OCI-LY1 (cell line): Measurements from ENCODE around the gene FLT3LG.

Experiments
- H2AFZ ChIP-seq: fragments of 200-600 bp; sonication (generic), shearing (Covaris generic); 2 replicates; pipeline ENCODE4 v1.6.0; 2014; ENCODE audit warnings: antibody characterized with exemption, mild to moderate bottlenecking, low read length
- H3F3A ChIP-seq: fragments of 200-600 bp; sonication (generic), shearing (Covaris generic); 2 replicates; pipeline ENCODE4 v1.6.0; 2014; ENCODE audit warnings: mild to moderate bottlenecking, antibody characterized with exemption, low read length, moderate library complexity; ENCODE audit not compliant: insufficient read depth
- H3K27ac ChIP-seq: fragments of 200-600 bp; sonication (generic); 2 replicates; pipeline ENCODE4 v1.5.1; 2014; ENCODE audit warnings: low read length, mixed run types, mild to moderate bottlenecking, low read depth; ENCODE audit not compliant: poor library complexity, severe bottlenecking
- H3K27me3 ChIP-seq: fragments of 200-600 bp; sonication (generic); 2 replicates; pipeline ENCODE4 v1.6.0; 2014; ENCODE audit warnings: antibody characterized with exemption, mild to moderate bottlenecking, low read length, moderate library complexity; ENCODE audit not compliant: insufficient read depth
- H3K36me3 ChIP-seq: fragments of 200-600 bp; sonication (generic); 2 replicates; pipeline ENCODE4 v1.6.1; 2014; ENCODE audit warnings: mild to moderate bottlenecking, antibody characterized with exemption, low read length, moderate library complexity, mixed read lengths; ENCODE audit not compliant: insufficient read depth
- H3K4me1 ChIP-seq: fragments of 200-600 bp; sonication (generic); 2 replicates; pipeline ENCODE4 v1.5.1; 2014; ENCODE audit warnings: mild to moderate bottlenecking, low read length, moderate library complexity; ENCODE audit not compliant: insufficient read depth, severe bottlenecking
- H3K4me2 ChIP-seq: fragments of 200-600 bp; sonication (generic), shearing (Covaris generic); 2 replicates; pipeline ENCODE4 v1.6.1; 2014; ENCODE audit warnings: low read length
- H3K4me3 ChIP-seq: fragments of 200-600 bp; sonication (generic); 2 replicates; pipeline ENCODE4 v1.5.1; 2014; ENCODE audit warnings: low read length, low read depth, mild to moderate bottlenecking, mixed read lengths; ENCODE audit not compliant: poor library complexity, severe bottlenecking
- H3K79me2 ChIP-seq: fragments of 200-600 bp; shearing (Covaris generic); 2 replicates; pipeline ENCODE4 v1.6.1; 2016; ENCODE audit warnings: mixed run types, low read length, mixed read lengths; ENCODE audit not compliant: insufficient read depth
- H3K9ac ChIP-seq: fragments of 200-600 bp; sonication (generic), shearing (Covaris generic); 2 replicates; pipeline ENCODE4 v1.6.1; 2014; ENCODE audit warnings: mild to moderate bottlenecking, low read length, mixed read lengths
- H3K9me2 ChIP-seq: fragments of 200-600 bp; sonication (generic), shearing (Covaris generic); 2 replicates; pipeline ENCODE4 v1.6.1; 2014; ENCODE audit warnings: low read depth, mild to moderate bottlenecking, low read length, mixed read lengths
- H3K9me3 ChIP-seq: fragments of 200-600 bp; shearing (Covaris generic); 2 replicates; pipeline ENCODE4 v1.6.1; 2014; ENCODE audit warnings: low read length, mixed read lengths
- H4K20me1 ChIP-seq: fragments of 200-600 bp; sonication (generic), shearing (Covaris generic); 2 replicates; pipeline ENCODE4 v1.6.0; 2016; ENCODE audit warnings: mild to moderate bottlenecking, low read length; ENCODE audit not compliant: insufficient read depth
- EZH2 ChIP-seq: fragments of 200-600 bp; sonication (generic), shearing (Covaris generic); IDR thresholded peaks from 2 replicates; pipeline ENCODE4 v1.8.0; 2017; ENCODE audit warnings: borderline replicate concordance, mixed run types, mild to moderate bottlenecking, antibody characterized with exemption, low read length, moderate library complexity, mixed read lengths
- TF ChIP-seq, protein P1 (sequence below): fragments of 200-600 bp; sonication (generic), shearing (Covaris generic); IDR thresholded peaks from 2 replicates; pipeline ENCODE4 v1.5.1; 2017; ENCODE audit warnings: mild to moderate bottlenecking, antibody characterized with exemption, low read length, moderate library complexity, mixed read lengths

FLT3LG gene

DNA sequence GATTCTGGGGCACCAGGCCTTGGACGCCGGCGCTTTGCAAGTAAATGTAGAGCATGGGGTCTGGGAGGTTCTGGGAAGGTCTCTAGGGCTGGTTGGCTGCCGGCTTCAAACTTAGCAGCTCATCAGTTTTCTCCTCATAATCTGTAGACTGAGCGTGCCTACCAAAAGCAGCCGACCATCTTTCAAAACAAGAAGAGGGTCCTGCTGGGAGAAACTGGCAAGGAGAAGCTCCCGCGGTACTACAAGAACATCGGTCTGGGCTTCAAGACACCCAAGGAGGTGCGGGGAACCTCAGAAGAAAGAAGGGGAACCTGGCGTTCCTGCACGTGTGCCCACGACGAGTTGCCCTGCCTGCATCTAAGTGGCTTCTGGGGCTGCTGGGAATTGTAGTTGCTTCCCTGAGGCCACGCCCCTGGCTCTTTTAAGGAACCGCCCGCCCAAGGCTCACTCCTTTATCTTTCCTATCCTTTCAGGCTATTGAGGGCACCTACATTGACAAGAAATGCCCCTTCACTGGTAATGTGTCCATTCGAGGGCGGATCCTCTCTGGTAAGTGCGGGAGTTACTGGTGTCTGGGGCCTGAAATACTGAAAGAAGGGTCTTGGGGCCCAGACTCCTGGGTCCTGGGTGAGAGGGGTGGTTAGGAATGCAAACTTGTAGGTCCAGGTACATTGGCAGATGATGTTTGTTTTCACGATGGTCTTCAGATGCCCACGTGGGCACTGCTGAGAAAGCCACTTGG lies 23.2 kb downstream of the FLT3LG start:
- H4K20me1 ChIP-seq = no peaks in the 10 kb centered on the region
- H3K79me2 ChIP-seq = peaks cover 6% of the 10 kb centered on the region; the same call in 1 of the 2 replicates
- H3K4me1 ChIP-seq = peaks cover 50% of the 10 kb centered on the region
- H3K36me3 ChIP-seq = peaks cover 55% of the 10 kb centered on the region
- TF ChIP-seq EZH2 = no peak
- TF ChIP-seq, protein P1, sequence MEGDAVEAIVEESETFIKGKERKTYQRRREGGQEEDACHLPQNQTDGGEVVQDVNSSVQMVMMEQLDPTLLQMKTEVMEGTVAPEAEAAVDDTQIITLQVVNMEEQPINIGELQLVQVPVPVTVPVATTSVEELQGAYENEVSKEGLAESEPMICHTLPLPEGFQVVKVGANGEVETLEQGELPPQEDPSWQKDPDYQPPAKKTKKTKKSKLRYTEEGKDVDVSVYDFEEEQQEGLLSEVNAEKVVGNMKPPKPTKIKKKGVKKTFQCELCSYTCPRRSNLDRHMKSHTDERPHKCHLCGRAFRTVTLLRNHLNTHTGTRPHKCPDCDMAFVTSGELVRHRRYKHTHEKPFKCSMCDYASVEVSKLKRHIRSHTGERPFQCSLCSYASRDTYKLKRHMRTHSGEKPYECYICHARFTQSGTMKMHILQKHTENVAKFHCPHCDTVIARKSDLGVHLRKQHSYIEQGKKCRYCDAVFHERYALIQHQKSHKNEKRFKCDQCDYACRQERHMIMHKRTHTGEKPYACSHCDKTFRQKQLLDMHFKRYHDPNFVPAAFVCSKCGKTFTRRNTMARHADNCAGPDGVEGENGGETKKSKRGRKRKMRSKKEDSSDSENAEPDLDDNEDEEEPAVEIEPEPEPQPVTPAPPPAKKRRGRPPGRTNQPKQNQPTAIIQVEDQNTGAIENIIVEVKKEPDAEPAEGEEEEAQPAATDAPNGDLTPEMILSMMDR = no peak
- no peaks in the 10 kb centered on the region for H3K9me2 ChIP-seq
- peak overlapping the region; percentile 79 for H3K4me2 ChIP-seq
- peak overlapping the region; percentile 88 for H3K27ac ChIP-seq
- peaks cover 11% of the 10 kb centered on the region for H3F3A ChIP-seq
- H3K4me3 ChIP-seq = peak overlapping the region; percentile 99
- H3K9me3 ChIP-seq = no peaks in the 10 kb centered on the region
- H2AFZ ChIP-seq = no peak overlapping the region
- H3K27me3 ChIP-seq = no peaks in the 10 kb centered on the region
- H3K9ac ChIP-seq = peak overlapping the region; percentile 100

DNA sequence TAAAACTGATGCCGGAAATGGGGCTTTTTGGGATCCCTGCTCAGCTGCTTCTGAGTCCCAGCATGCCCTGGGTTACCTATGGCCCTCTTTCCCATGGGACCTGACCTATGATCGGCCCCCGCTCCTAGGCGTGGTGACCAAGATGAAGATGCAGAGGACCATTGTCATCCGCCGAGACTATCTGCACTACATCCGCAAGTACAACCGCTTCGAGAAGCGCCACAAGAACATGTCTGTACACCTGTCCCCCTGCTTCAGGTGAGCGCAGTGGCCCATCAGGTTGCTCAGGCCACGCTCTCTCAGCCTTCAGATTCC lies 23.7 kb downstream of the FLT3LG start:
- Histone ChIP-seq H3K27ac (no peak overlapping the region), H3K27me3 (no peaks in the 10 kb centered on the region), H3K4me3 (peak overlapping the region; percentile 99), H2AFZ (no peak overlapping the region), H3K4me1 (peaks cover 50% of the 10 kb centered on the region), H3K36me3 (peaks cover 49% of the 10 kb centered on the region), H3K9ac (peak overlapping the region; percentile 100), H3K79me2 (peaks cover 6% of the 10 kb centered on the region; the same call in 1 of the 2 replicates), H3K9me2 (no peaks in the 10 kb centered on the region), H4K20me1 (no peaks in the 10 kb centered on the region), H3K9me3 (no peaks in the 10 kb centered on the region), H3K4me2 (peak overlapping the region; percentile 79), H3F3A (peaks cover 8% of the 10 kb centered on the region)
- TF ChIP-seq, protein P1 = no peak
- TF ChIP-seq EZH2 = no peak

DNA sequence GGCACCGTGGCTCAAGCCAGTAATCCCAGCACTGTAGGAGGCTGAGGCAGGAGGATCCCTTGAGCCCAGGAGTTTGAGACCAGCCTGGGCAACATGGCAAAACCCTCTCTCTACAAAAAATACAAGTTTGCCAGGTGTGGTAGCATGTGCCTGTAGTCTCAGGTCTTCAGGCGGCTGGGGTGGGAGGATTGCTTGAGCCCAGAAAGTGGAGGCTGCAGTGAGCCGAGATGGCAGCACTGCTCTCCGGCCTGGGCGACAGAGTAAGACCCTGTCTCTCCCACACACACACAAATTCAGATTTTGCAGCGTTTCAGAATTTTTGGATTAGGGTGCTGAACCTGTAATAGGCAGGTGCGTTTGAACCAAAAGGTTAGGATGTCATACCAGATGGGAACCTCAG lies 24.5 kb downstream of the FLT3LG start:
- peaks cover 42% of the 10 kb centered on the region for H3K36me3 ChIP-seq
- H3K9ac ChIP-seq = peak overlapping the region; percentile 100; the same call in 1 of the 2 replicates
- peaks cover 50% of the 10 kb centered on the region for H3K4me1 ChIP-seq
- H3K27me3 ChIP-seq = no peaks in the 10 kb centered on the region
- H3K4me2 ChIP-seq = peak overlapping the region; percentile 79
- peak overlapping the region; percentile 99 for H3K4me3 ChIP-seq
- no peak overlapping the region for H3K27ac ChIP-seq
- no peak for TF ChIP-seq EZH2
- TF ChIP-seq, protein P1 = no peak
- H3K9me2 ChIP-seq = no peaks in the 10 kb centered on the region
- H3K9me3 ChIP-seq = no peaks in the 10 kb centered on the region
- H3F3A ChIP-seq = 0 out of 2 replicates have a peak, but pooled peaks cover 3% of the 10 kb centered on the region
- H4K20me1 ChIP-seq = no peaks in the 10 kb centered on the region
- H2AFZ ChIP-seq = no peak overlapping the region
- peaks cover 6% of the 10 kb centered on the region; the same call in 1 of the 2 replicates for H3K79me2 ChIP-seq
